GM21786 (cell line): ENCODE measurements around the gene LSP1.
"Not testable (repeated sequence)": the region's sequence is repeated elsewhere in the genome, so short reads cannot be mapped to it uniquely, and the experiment has no call there.

Experiments
- ATAC-seq: cut with Tn5 transposase; IDR thresholded peaks from one replicate; pipeline ENCODE4 v1.9.1; 2021; ENCODE audit not compliant: unreplicated experiment

LSP1 gene

DNA sequence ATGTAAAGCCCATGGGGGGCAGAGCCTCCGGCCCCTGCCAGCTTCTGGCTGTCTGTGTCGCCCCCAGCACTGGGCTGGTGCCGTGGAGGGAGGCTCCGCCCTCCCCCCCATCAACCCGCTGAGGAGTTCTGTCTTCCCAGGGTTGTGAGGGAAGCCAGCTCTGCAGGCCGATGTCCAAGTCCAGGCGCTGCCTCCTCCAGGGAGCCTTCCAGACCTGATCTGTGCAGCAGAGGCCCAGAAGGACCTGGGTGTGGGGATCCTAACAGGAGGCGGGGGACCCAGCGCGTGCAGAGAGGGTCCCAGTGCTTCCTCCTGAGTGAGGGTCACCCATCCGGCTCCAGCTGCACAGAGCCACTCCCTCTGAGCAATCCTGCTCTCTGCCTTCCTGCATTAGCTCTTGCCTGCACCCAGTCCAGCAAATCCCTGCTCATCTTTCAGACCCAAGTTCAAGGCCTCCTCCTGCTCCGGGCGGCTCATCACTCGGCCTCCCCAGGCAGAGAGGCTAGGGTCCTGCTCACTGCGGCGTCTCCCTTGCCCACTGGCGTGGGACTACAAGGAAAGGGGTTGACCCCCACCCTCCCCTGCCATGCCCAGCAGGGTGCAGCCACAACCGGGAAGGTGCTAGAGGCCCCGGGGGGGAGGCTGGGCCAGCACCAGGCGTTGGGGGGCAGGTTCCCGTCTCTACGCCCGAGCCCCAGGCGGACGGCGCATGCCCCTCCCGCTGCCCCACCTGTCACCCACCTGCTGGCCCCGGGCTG is 22.4 kb downstream of the LSP1 start:
- ATAC-seq: no peak

DNA sequence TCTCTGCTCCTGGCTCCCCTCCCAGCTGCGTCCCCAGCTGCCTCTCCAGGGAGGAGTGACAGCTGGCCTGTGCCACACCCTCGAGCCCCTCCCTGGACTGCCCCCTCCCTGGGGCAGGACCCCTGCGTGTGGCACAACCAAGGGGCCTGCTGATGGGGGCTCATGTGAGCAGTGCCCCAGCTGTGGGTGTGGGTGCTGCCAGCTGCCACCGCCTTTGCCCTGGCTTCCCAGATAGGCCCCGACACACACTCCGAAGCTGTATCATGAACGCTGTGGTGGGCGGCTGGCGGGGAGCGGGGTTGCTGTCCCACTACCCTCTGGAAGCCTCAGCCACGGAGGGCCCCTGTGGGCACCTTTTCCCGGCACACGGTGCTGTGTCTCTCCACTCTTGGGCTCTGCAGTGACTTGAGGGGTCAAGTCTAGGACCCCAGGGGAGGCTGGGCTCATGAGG is 23.0 kb downstream of the LSP1 start:
- ATAC-seq: not testable (repeated sequence)

DNA sequence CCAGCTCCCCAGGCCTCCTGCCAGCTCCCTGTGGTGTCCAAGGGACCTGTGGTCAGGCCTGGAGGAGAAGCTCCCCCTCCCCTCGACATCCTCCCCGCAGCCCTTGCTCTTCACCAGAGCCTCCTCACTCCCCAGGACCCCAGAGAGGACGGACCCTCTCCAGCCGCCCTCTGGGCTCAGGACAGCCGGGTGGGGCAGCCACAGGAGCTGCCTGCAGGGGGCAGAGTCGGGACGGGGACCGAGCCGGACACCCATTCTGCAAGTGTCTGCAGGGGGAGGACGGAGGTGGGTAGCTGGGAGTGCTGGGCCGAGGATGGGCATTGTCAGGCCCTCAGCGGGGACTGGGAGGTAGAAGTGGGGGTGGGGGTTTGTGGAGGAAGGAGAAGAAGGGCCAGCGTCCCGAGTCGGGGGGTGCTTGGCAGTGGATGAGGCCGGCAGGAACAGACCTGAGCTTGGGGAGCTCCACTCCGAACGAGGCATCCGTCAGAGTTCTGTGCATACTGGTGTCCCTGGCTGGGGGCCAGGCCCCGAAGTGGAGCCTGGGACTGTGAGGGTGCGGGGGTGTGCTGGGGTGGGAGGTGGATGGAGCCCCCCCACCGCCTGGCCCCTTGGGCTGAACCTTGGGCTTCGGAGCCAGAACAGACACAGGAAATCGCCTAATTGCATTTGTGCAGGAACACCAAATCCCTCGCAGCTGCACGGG is 23.6 kb downstream of the LSP1 start:
- ATAC-seq: no peak

DNA sequence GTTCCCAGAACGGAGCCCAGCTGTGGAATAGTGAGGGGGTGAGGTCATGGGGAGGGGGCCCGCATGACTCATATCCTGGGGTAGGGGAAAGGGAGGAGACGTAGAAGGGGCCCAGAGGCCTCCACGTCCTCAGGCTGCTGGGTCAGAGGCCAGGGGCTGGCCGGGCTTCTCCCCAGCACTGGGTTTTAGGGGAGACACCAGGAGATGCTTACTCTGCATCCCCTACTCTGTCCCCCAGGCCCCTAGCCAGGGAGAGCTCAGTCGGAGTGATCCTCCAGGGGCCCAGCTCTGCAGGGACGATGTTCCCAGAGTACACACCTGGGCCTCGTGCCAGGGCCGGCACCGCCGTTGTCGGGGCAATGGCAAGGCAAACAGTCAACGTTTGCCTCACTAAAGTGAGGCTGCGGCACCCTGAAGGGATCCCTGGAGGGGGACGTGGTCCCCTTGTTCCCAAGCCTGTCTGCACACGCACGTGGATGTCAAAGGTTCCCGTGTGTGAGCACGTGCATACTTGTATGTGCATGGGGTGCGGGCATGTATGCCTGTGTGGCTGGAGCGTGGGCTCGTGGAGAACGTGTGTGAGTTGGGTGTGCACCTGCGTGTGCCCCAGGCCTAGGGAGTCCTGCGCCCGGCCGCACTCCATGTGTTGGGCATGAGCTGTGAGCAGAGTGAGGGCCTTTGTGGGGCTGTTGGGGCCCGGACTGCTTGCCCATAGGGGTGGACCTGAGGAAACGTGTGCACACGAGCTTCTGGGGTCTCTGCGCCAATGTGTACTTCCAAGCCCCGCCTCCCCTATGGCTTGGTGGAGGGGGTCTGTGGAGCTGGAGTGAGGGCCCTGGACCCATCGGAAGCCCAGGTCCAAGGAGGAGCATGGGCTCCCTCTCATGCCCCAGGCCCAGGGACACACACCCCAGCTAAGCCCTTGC is 24.6 kb downstream of the LSP1 start:
- ATAC-seq: no peak

DNA sequence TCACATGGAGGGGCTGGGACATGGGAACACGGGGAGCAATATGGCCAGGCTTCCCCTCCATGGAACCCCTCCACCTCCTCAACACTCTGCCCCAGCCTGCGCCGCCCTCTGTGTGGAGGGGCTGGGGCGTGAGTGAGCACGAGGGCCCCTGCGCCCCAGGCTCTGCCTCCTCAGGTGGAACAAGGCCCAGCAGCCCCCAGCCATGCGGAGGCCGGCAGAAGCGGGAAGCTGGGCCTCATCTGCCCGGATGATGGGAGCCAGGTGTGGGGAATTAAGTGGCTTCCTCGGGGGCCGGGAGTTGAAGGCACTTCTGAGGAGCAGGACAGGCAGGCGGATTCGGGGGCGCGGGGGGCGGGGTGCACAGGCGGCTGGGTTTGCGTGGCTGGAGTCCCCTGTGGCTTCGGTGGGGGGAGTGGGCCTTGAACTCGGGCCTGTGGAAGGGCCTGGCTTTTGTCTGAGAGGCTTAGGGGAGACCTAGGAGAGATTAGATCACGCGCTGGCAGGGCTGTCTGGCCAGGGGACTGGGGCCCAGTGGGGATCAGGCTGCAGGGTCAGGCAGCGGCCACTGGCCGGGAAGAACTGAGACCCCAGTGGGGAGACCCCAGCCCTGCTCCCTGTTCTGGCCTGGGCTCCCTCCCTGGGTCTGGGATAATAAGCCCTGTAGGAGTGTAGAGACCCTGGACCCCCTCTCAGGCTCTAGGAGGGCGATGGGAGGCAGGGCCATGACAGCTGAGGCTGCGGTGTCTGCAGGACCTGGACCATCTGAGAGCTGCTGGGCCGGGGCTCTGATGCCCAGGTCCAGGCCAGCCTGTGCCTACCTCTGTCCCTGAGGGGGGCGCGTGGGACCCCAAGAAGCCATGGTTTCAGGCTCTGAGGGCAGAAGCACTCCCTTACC is 25.5 kb downstream of the LSP1 start:
- no peak for ATAC-seq

DNA sequence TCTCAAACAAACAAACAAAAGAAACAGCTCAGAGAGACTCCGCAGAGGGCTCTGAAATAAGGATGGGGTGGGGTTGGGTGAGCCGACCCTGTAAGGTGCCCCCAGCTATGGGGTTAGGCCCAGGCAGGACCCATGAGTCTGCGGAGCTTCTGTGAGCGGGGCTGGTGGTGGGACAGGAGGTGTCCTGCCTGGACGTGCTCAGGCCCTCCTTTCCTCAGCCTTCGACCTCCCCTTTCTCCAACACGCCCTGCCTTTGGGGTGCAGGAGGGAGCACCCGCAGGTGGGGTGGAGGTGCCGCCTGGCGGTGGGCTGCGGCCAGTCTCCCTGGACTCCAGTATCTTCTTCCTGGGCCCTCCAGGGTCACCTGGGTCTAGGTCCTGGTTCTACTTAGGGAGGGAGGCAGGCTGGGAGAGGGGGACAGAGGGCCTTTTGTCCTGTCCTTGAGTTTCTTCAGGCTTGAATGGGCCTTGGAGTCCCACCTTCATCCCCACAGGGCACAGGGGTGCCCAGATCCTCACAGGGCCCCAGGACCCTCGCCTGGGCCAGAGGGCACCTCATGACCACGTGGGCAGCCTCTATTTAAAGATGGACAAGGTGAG is 26.6 kb downstream of the LSP1 start:
- ATAC-seq: no peak

DNA sequence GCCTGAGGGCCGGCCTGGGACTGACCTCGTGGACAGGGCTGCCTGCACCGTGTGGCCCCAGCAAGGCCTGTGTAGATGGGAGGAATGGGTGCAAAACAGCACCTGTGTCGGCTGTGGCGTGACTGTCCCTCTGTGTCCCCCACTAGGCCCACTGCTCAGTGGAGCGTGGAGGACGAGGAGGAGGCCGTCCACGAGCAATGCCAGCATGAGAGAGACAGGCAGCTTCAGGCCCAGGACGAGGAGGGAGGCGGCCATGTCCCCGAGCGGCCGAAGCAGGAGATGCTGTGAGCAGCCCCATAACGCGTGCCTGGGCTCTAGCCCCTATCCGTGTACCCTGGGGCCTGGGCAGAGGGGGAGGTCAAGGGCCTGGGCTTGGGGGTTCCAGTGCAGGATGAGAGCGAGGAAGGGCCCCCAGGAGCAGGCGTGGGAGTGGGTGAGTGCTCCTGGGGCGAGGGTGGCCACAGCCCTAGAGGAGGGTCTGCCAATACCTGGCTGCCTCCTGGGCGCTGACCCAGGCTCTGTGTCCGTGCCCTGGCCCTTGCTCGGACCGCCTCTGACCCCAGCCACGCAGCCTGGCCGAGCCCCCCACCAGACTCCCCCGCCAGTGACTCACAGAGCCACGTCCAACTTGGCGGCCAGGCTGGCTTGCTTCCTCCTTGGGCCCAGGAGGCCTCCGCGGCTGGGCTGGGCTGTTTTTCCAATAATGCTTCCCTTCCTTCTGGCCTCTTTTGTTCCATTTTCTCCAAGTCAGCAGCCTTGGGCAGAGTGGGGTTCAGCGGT is 27.2 kb downstream of the LSP1 start:
- ATAC-seq: no peak

- ATAC-seq: no peak
These were observed 28.0 kb downstream of the LSP1 start for GRCh38 chr11:1880746-1881441.

- no peak for ATAC-seq
These were observed 28.8 kb downstream of the LSP1 start for GRCh38 chr11:1881442-1882264.

DNA sequence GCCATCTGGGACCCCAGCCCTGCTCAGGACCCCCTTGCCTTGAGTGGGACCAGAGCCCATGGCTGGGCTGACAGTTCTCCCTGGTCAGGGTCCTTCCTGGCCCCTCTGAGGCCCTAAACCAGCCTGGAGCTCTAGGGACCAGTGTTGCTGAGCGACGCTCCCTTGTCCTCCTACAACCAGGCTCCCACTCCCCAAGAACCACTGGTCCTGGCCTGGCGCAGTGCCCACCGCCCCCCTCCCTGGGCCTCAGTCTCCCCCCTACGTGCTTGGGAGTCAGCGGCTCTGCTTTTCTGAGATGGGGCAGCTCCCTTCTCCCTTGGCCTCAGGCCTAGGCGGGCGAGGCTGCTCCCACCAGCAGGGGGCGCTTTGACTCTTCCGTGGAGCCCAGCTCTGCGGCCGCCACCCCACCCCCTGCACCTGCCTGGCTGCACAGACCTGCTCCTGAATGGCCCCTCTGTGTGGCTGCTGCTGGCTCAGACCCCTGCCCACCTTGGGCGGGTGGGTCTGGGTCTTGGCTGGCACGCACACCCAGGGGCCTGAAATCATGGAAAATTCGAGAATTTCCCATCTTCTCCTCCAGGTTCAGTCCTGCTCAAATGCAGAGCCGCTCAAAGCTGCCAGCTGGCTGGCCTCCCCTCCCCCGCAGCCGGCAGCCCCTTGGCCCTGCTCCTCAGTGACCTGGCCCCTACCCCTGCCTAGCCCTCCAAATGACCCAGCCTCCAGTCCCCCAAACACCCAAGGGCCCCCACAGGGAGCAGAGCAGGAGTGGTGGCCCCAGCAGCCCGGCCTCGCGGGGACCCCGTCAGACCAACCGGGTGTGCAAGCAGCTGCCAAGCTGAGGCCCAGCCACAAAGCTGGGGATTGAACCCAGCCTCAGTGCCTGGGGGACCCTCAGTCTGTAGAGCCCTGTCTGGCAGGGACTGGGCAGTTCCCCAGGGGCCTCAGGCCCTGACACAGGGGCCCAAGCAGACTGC is 29.7 kb downstream of the LSP1 start:
- ATAC-seq: no peak

DNA sequence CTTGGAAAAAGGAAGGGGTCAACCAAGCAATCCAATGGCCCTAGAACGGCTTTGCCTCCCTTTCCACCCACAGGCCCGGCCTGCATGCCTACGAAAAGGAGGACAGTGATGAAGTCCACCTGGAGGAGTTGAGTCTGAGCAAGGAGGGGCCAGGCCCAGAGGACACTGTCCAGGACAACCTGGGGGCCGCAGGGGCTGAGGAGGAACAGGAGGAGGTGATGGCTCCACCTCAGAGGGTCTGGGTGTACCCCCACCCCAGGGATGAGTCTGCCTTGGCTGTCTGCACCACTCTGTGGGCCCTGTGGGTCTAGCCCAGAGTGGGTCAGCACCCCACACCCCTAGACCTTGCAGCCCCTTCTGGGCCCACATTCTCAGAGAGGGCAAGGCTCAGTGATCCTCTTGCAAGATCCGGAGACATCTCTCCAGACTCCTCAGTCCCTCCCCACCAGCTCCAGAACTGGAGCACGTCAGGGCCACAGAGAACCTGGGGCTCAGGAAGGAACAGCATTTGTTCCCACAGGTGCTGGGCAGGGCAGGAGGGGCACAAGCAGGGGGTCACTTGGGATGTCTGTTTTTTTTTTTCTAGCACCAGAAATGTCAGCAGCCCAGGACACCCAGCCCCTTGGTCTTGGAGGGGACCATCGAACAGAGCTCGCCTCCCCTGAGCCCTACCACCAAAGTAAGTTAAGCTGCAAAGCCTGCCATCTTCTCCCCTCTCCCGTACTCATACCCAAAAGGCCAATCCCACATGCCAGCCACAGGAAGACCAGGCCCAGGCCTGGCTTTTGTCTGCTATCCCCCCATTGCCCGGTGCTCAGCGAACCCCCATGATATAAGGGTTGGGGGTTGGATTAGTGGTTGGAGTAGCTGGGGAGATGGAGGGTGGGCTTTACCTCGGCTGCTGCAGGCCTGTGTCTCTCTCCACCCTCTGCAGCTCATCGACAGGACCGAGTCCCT is 30.7 kb downstream of the LSP1 start:
- no peak for ATAC-seq

DNA sequence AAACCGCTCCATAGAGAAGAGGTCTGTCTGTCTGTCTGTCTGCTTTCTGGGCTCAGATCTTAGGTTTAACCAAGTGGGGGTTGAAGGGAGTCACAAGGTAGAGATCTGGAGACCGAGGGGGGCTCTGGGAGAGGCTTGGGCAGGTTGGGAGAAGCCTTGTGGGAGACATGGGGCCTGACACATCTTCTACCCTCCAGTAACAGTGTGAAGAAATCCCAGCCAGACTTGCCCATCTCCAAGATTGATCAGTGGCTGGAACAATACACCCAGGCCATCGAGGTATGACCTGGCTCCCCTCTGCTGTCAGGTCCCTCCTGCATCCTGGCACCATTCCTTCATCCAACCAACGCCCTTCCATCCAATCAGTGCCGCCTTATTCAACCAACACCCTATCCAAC is 31.4 kb downstream of the LSP1 start:
- no peak for ATAC-seq

- not testable (repeated sequence) for ATAC-seq
These were observed 33.7 kb downstream of the LSP1 start for GRCh38 chr11:1886551-1886950.

- ATAC-seq: no peak
These were observed 34.8 kb downstream of the LSP1 start for GRCh38 chr11:1887451-1888346.

DNA sequence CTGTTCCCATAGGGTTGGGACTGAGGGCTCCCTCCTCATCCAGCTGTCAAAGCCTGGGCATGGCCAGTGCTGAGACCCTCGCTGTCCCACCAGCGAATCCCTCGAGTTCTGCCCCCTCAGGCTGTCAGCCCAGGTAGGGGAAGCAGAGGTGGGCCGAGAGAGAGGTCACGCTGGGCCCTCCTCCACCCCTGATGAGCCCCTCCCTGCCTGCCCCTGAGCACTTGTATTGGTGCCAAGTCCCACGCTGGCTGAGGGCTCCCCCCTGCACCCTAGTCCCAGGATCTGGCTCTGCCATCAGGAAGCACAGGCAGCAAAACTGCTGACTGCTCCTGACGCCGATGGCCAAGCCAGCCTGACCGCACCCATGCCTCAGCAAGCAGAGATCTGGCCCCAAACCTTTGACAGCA is 35.5 kb downstream of the LSP1 start:
- no peak for ATAC-seq
